ENCODE measurements around the gene MAP3K5. TPM values are rescaled to one million over a fixed set of nuclear protein-coding genes. Genes with fewer than 3 reads are reported as not detected.
"Not testable (repeated sequence)": the region's sequence is repeated elsewhere in the genome, so short reads cannot be mapped to it uniquely, and the experiment has no call there.

MAP3K5 gene
- total RNA-seq, 2 donors from 2014 or later: 6.7 to 11.9 TPM

DNA sequence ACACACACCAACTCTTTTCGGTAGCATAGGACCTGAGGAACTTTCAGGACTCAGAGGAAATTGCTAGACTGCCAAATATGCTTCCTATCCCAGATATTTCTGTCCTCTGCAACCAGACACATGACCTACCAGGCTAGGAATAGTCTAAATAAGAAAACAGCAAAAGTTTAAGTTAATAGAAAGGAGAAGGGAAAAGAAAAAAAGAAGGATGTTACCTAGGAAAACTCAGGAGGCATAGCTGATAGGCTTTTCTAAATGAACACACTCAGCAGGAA, 74.6 kb downstream of the MAP3K5 start:
- Histone ChIP-seq H3K4me3 (no peak overlapping the region), H3K27me3 (no peaks in the 10 kb centered on the region), H3K36me3 (no peaks in the 10 kb centered on the region), H3K9me3 (peaks cover 0 to 10% of the 10 kb centered on the region in 2 donors), H3K27ac (peak overlapping the region; percentile 21 to 42), H3K4me1 (peaks cover 0 to 25% of the 10 kb centered on the region in 2 donors)
- TF ChIP-seq, protein P1, sequence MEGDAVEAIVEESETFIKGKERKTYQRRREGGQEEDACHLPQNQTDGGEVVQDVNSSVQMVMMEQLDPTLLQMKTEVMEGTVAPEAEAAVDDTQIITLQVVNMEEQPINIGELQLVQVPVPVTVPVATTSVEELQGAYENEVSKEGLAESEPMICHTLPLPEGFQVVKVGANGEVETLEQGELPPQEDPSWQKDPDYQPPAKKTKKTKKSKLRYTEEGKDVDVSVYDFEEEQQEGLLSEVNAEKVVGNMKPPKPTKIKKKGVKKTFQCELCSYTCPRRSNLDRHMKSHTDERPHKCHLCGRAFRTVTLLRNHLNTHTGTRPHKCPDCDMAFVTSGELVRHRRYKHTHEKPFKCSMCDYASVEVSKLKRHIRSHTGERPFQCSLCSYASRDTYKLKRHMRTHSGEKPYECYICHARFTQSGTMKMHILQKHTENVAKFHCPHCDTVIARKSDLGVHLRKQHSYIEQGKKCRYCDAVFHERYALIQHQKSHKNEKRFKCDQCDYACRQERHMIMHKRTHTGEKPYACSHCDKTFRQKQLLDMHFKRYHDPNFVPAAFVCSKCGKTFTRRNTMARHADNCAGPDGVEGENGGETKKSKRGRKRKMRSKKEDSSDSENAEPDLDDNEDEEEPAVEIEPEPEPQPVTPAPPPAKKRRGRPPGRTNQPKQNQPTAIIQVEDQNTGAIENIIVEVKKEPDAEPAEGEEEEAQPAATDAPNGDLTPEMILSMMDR (IDR thresholded peaks at IDR 0.05): no peak
- DNase-seq (ENCODE audit: low spot score): no peak

DNA sequence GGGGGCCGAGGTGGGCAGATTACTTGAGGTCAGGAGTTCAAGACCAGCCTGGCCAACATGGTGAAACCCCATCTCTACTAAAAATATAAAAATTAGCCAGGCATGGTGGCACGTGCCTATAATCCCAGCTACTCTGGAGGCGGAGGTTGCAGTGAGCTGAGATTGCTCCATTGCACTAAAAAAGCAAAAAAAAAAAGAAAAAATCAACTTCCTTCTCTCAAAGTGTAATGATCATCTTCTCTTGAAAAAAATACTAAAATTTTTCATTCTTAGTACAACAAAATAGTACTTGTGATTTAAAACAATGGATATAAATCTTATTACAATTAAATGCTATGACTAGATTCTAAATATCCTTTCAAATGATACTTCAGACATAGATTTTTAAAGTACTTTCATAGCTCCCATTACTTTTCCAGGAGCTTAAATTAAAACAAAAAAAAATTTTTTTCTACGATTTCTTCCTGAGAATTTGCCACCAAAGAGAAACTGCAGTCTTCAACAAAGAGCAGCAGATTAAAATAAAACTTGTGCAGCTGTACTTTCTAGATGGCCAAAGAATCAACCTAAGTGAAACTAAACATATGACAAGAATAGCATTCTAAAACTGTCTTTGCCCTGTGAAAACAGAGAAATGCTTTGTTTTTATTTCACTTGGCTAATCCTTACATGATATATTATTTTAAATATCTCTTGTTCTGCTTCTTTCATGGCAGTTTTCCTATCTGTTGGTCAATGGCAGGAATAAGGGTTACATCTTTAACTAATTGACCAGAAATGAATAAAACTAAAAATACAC, 75.2 kb downstream of the MAP3K5 start:
- H3K4me3 ChIP-seq: no peak overlapping the region
- no peaks in the 10 kb centered on the region for H3K27me3 ChIP-seq
- TF ChIP-seq, protein P1 (IDR thresholded peaks at IDR 0.05): no peak
- peaks cover 0 to 25% of the 10 kb centered on the region in 2 donors for H3K4me1 ChIP-seq
- H3K36me3 ChIP-seq: no peaks in the 10 kb centered on the region
- H3K9me3 ChIP-seq: peaks cover 0 to 10% of the 10 kb centered on the region in 2 donors
- DNase-seq (ENCODE audit: low spot score): no peak
- H3K27ac ChIP-seq: peak overlapping the region; percentile 21 to 42

DNA sequence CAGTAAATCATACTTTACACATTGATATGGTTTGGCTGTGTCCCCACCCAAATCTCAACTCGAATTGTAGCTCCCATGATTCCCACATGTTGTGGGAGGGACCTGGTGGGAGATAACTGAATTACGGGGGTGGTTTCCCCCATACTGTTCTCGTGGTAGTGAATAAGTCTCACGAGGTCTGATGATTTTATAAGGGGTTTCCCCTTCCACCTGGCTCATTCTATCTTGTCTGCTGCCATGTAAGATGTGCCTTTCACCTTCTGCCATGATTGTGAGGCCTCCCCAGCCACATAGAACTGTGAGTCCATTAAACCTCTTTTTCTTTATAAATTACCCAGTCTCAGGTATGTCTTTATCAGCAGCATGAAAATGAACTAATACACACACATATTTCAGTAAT, 79.6 kb downstream of the MAP3K5 start:
- DNase-seq (ENCODE audit: low spot score); H3K27ac ChIP-seq; H3K36me3 ChIP-seq; H3K27me3 ChIP-seq; H3K4me3 ChIP-seq; H3K9me3 ChIP-seq: not testable (repeated sequence)
- peaks cover 0 to 17% of the 10 kb centered on the region in 2 donors for H3K4me1 ChIP-seq

DNA sequence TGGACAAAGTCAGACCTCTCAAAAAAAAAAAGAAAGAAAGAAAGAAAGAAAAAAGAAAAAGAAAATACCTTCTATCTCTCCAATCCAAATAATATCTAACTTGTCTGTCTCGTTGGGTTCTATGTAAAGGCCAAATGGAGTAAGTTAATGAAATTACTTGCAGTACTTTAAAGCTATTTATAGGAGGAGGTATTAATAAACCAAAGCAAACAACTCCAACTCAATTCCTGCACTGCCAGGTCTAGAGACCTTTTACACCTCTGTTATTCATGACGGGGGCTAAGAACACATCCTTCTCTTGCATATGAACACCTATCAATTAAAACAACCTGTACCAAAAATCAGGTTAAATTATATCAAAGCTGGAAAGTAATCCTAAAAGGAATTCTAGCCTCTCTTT, 80.6 kb downstream of the MAP3K5 start:
- Histone ChIP-seq H3K9me3 (no peaks in the 10 kb centered on the region), H3K4me1 (peaks cover 0 to 11% of the 10 kb centered on the region in 2 donors), H3K27ac (no peak overlapping the region), H3K27me3 (no peaks in the 10 kb centered on the region), H3K4me3 (no peak overlapping the region), H3K36me3 (no peaks in the 10 kb centered on the region)
- TF ChIP-seq, protein P1 (IDR thresholded peaks at IDR 0.05): no peak
- no peak for DNase-seq (ENCODE audit: low spot score)

DNA sequence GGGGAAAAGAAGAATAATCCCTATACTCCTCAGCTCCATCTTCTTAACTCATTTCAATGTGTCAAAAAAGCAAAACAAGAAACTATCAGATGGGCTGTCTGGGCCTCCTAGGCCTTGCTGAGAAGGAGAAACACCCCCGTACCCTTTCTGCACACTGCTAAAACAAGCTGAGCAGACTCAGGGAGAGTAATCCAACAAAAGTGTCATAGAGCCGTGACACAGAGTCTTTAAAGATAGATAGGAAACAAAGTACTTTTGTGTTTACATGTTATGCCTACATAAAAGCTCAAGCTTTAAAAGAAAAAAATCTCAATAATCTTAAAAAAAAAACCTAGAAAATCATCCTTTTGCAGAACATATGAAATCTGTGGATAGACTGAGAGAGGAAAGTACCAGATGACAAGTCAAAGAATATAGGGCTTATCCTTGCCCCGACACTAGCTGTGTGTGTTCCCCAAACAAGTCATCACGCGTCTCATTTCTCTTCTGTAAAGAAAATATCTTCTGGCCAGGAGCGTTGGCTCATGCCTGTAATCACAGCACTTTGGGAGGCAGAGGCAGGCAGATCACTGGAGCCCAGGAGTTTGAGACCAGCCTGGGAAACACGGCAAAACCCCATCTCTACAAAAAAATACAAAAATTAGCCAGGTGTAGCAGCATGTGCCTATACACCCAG, 81.3 kb downstream of the MAP3K5 start:
- no peak overlapping the region for H3K27ac ChIP-seq
- no peaks in the 10 kb centered on the region for H3K27me3 ChIP-seq
- no peaks in the 10 kb centered on the region for H3K36me3 ChIP-seq
- no peak overlapping the region for H3K4me3 ChIP-seq
- no peaks in the 10 kb centered on the region for H3K9me3 ChIP-seq
- TF ChIP-seq, protein P1 (IDR thresholded peaks at IDR 0.05): no peak
- DNase-seq (ENCODE audit: low spot score): no peak
- H3K4me1 ChIP-seq: peaks cover 0 to 5% of the 10 kb centered on the region in 2 donors

DNA sequence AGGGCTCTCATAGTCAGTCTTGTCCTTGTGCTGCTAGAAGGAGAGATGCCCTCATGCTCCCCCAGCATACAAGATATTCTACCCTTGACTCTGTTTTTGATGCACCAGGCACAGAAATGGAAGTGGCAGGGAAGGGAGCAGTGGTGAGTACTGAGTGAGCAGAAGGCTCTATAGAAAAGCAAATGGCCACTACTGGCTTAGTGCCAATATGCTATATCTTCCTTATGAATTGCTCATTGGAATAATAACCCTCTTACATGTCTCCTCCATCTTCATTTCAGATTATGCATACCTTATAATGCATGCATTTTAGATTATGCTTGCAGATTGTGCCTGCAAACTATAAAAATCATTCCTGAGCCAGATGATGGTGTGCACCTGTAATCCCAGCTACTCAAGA, 82.8 kb downstream of the MAP3K5 start:
- no peaks in the 10 kb centered on the region for H3K27me3 ChIP-seq
- TF ChIP-seq, protein P1 (IDR thresholded peaks at IDR 0.05): no peak
- H3K4me1 ChIP-seq: peaks cover 0 to 5% of the 10 kb centered on the region in 2 donors
- DNase-seq (ENCODE audit: low spot score): no peak
- H3K27ac ChIP-seq: no peak overlapping the region
- H3K9me3 ChIP-seq: no peaks in the 10 kb centered on the region
- no peak overlapping the region for H3K4me3 ChIP-seq
- H3K36me3 ChIP-seq: no peaks in the 10 kb centered on the region
